HCT116 (cell line): ENCODE measurements around the gene EZH2. TPM values are rescaled to one million over a fixed set of nuclear protein-coding genes. Genes with fewer than 3 reads are reported as not detected.

ENCODE experiments used
- ATAC-seq: fragments of 200-7000 bp; cut with Tn5 transposase; 2 replicates; pipeline ENCODE4 v1.9.1; 2020; ENCODE audit warnings: mild to moderate bottlenecking, moderate library complexity
- BruUV-seq: library from RNA; stranded (reverse); fragments of 400-500 nt; replicated peaks from 2 replicates; lab custom pipeline; 2021; lab: Mats Ljungman, UMichigan
- CTCF ChIA-PET: fragments of 300-600 bp; sonication (Branson Sonifier 250); formaldehyde crosslinking; loops from one replicate; lab custom pipeline; 2021; ENCODE audit warnings: antibody characterized with exemption; lab: Charles Lee
- POLR2A ChIA-PET: fragments of 300-600, 350-600 bp; sonication (Branson Sonifier 250); formaldehyde crosslinking; loops from one replicate; lab custom pipeline; 2021; ENCODE audit warnings: antibody characterized with exemption; lab: Charles Lee
- RAD21 ChIA-PET, 2 experiments: fragments of 300-600 bp; sonication (Branson Sonifier 250); formaldehyde crosslinking; loops; one replicate each; lab custom pipeline; 2023; ENCODE audit warnings: low total read pairs in 2 of 2; ENCODE audit not compliant: uncharacterized antibody in 2 of 2, unreplicated experiment in 2 of 2, low non-redundant PET in 1 of 2; lab: Charles Lee
- DNase-seq: peaks from one replicate; pipeline ENCODE4 v3.0.0-alpha.2; 2010; ENCODE audit warnings: low read depth, low spot score
- H2AFZ ChIP-seq: fragments of 200-600 bp; shearing (Covaris generic), sonication (generic); 2 replicates; pipeline ENCODE4 v1.6.1; 2017; ENCODE audit warnings: low read depth, mixed run types, mixed read lengths, antibody characterized with exemption, low read length; ENCODE audit not compliant: poor library complexity, severe bottlenecking
- H3K27ac ChIP-seq: 2 replicates; pipeline ENCODE4 v1.5.1; 2012; ENCODE audit warnings: low read depth, low read length
- H3K27me3 ChIP-seq: fragments of 200-600 bp; sonication (generic); 2 replicates; pipeline ENCODE4 v1.6.1; 2016; ENCODE audit warnings: mixed run types, low read length, mixed read lengths; ENCODE audit not compliant: insufficient read depth
- H3K36me3 ChIP-seq, 2 experiments: fragments of 200-500 bp in 1 of 2; fragments of 200-600 bp in 1 of 2; sonication (Bioruptor generic) in 1 of 2; sonication (generic) in 1 of 2; 2 replicates each; pipeline versions ENCODE4 v1.5.1 to v1.6.1; 2014 to 2016; ENCODE audit warnings: low read length in 2 of 2, inconsistent platforms in 1 of 2, mixed read lengths in 1 of 2, mixed run types in 1 of 2; ENCODE audit not compliant: insufficient read depth in 2 of 2, control insufficient read depth in 1 of 2
- H3K4me1 ChIP-seq, 2 experiments: fragments of 200-600 bp in 1 of 2; sonication (generic) in 1 of 2; 2 replicates each; pipeline versions ENCODE4 v1.5.1 to v1.6.1; 2012 to 2017; ENCODE audit warnings: low read length in 2 of 2, inconsistent platforms in 1 of 2, mild to moderate bottlenecking in 1 of 2, mixed read lengths in 1 of 2, mixed run types in 1 of 2, moderate library complexity in 1 of 2; ENCODE audit not compliant: insufficient read depth in 2 of 2, control insufficient read depth in 1 of 2
- H3K4me2 ChIP-seq: fragments of 200-600 bp; sonication (generic); 2 replicates; pipeline ENCODE4 v1.6.1; 2017; ENCODE audit warnings: mixed run types, low read length, mixed read lengths
- H3K4me3 ChIP-seq, 2 experiments: fragments of 200-600 bp in 1 of 2; sonication (generic) in 1 of 2; replicated peaks in 1 of 2; 2 replicates each; pipeline ENCODE4 v1.5.1; 2011 to 2016; ENCODE audit warnings: low read length in 2 of 2, control low read depth in 1 of 2, low read depth in 1 of 2, mild to moderate bottlenecking in 1 of 2, mixed read lengths in 1 of 2, mixed run types in 1 of 2
- H3K79me2 ChIP-seq: fragments of 200-600 bp; sonication (generic); 2 replicates; pipeline ENCODE4 v1.6.1; 2017; ENCODE audit warnings: mild to moderate bottlenecking, mixed run types, low read length, moderate library complexity, mixed read lengths; ENCODE audit not compliant: insufficient read depth
- H3K9ac ChIP-seq: fragments of 200-600 bp; sonication (generic); 2 replicates; pipeline ENCODE4 v1.6.1; 2016; ENCODE audit warnings: low read length, mixed read lengths
- H3K9me2 ChIP-seq: fragments of 200-600 bp; sonication (generic), shearing (Covaris generic); 2 replicates; pipeline ENCODE4 v1.6.1; 2017; ENCODE audit warnings: mixed run types, mild to moderate bottlenecking, moderate library complexity; ENCODE audit not compliant: insufficient read depth
- H3K9me3 ChIP-seq, 2 experiments: fragments of 200-500 bp in 1 of 2; fragments of 200-600 bp in 1 of 2; sonication (Bioruptor generic) in 1 of 2; sonication (generic) in 1 of 2; 2 replicates each; pipeline ENCODE4 v1.6.1; 2014 to 2017; ENCODE audit warnings: low read length in 2 of 2, mixed read lengths in 2 of 2, inconsistent platforms in 1 of 2, low read depth in 1 of 2, mild to moderate bottlenecking in 1 of 2, mixed run types in 1 of 2, moderate library complexity in 1 of 2; ENCODE audit not compliant: control insufficient read depth in 1 of 2, insufficient read depth in 1 of 2
- H4K20me1 ChIP-seq: fragments of 200-600 bp; sonication (generic), shearing (Covaris generic); 2 replicates; pipeline ENCODE4 v1.6.1; 2017; ENCODE audit warnings: mixed run types, mild to moderate bottlenecking, moderate library complexity; ENCODE audit not compliant: insufficient read depth
- CBX3 ChIP-seq: IDR thresholded peaks from 2 replicates; pipeline ENCODE4 v1.6.1; 2012; ENCODE audit warnings: low read depth
- CEBPB ChIP-seq: IDR thresholded peaks from 2 replicates; pipeline ENCODE4 v1.6.1; 2012; ENCODE audit warnings: low read depth
- EGR1 ChIP-seq: IDR thresholded peaks from 2 replicates; pipeline ENCODE4 v1.6.1; 2012; ENCODE audit warnings: low read depth
- ELF1 ChIP-seq: IDR thresholded peaks from 2 replicates; pipeline ENCODE4 v1.6.1; 2012; ENCODE audit warnings: low read depth, borderline replicate concordance
- FOSL1 ChIP-seq: IDR thresholded peaks from 2 replicates; pipeline ENCODE4 v1.6.1; 2012; ENCODE audit warnings: low read depth
- JUND ChIP-seq: IDR thresholded peaks from 2 replicates; pipeline ENCODE4 v1.6.1; 2012
- POLR2AphosphoS5 ChIP-seq: IDR thresholded peaks from 2 replicates; pipeline ENCODE4 v1.6.1; 2011; ENCODE audit warnings: mild to moderate bottlenecking, low read depth, low read length, moderate library complexity
- RAD21 ChIP-seq: IDR thresholded peaks from 2 replicates; pipeline ENCODE4 v1.6.1; 2012; ENCODE audit warnings: low read depth, mild to moderate bottlenecking
- SRF ChIP-seq: IDR thresholded peaks from 2 replicates; pipeline ENCODE4 v1.6.1; 2012; ENCODE audit warnings: low read depth
- ZFX ChIP-seq: fragments of 450-650 bp; IDR thresholded peaks from 2 replicates; pipeline ENCODE4 v1.6.1; 2017
- ZNF274 ChIP-seq: fragments of 200-500 bp; sonication (Bioruptor generic); IDR thresholded peaks from 2 replicates; pipeline ENCODE4 v1.6.1; 2014; ENCODE audit warnings: mild to moderate bottlenecking, low read depth, low read length, inconsistent platforms
- intact Hi-C: fragments of 100-400 bp; cut with micrococcal nuclease; formaldehyde crosslinking; loops from 2 replicates; pipeline ENCODE4 v1.10.0; 2022
- total RNA-seq: library from RNA; stranded (reverse); gene quantifications from one replicate; pipeline ENCODE4 v1.2.1, GENCODE V29; 2021; ENCODE audit not compliant: unreplicated experiment
- TF ChIP-seq, protein P1 (sequence below): IDR thresholded peaks from 2 replicates; pipeline ENCODE4 v1.6.1; 2012

EZH2 gene
- total RNA-seq, 1 experiment from 2014 or later = 55.2 TPM

DNA sequence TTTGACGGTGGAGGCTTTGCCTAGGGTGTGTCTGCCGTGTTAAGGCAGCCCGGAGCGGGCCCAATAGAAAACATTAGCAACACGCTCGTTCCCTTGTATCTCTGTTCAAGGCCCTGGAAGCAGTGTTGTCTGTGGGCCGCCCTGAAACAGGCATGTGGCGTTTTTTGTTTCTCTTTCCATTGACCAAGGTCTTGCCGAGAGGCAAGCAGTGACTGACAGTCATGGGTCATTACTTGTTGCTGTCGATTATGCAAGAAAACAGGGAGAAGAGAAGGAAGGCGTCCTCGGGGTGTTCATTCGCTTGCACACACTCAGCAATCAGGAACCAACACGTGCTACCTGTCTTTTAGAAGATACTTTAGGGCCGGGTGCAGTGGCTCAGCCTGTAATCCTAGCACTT, 92.5 kb downstream of the EZH2 start:
- Histone ChIP-seq H3K4me2 (no peak overlapping the region), H3K9ac (no peak overlapping the region), H3K27ac (no peak overlapping the region), H3K9me3 (no peaks in the 10 kb centered on the region), H3K27me3 (no peaks in the 10 kb centered on the region), H2AFZ (no peak overlapping the region), H3K9me2 (no peaks in the 10 kb centered on the region), H3K4me1 (no peaks in the 10 kb centered on the region), H3K79me2 (no peaks in the 10 kb centered on the region), H3K36me3 (peaks cover 34 to 53% of the 10 kb centered on the region in 2 experiments), H4K20me1 (0 out of 2 replicates have a peak, but pooled peaks cover 6% of the 10 kb centered on the region), H3K4me3 (no peak overlapping the region)
- CTCF ChIA-PET = no interaction called here
- intact Hi-C loops = no loop called here
- POLR2A ChIA-PET = no interaction called here
- DNase-seq (no peak), ATAC-seq (no peak)
- no TSS peak for BruUV-seq
- TF ChIP-seq POLR2AphosphoS5 = no peak
- TF ChIP-seq SRF = no peak
- TF ChIP-seq ZNF274 = no peak
- no peak for TF ChIP-seq EGR1
- no peak for TF ChIP-seq FOSL1
- TF ChIP-seq CBX3 = no peak
- TF ChIP-seq JUND = no peak
- TF ChIP-seq RAD21 = no peak
- TF ChIP-seq ELF1 = no peak
- TF ChIP-seq, protein P1, sequence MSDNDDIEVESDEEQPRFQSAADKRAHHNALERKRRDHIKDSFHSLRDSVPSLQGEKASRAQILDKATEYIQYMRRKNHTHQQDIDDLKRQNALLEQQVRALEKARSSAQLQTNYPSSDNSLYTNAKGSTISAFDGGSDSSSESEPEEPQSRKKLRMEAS = no peak
- RAD21 ChIA-PET = no interaction called here

DNA sequence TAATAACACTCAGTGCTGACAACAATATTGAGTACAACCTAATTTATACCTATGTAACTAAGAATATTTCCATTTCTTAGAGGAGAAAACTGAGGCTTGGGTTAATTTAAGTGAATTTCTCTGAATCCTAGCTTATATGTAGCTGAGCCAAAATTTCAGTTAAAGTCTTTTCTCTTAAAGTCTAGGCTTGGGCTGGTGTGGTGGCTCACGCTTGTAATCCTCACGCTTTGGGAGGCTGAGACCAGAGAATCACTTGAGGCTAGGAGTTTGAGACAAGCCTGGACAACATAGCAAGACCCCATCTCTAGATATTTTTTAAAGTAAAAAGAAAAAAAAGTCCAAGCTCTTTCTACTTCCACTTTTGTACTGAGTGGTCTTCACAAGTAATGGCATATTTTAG, 93.2 kb downstream of the EZH2 start:
- ChIA-PET CTCF (no interaction called here), POLR2A (no interaction called here), RAD21 (no interaction called here)
- Histone ChIP-seq H3K27ac (no peak overlapping the region), H3K9me3 (no peaks in the 10 kb centered on the region), H3K4me3 (no peak overlapping the region), H3K4me2 (no peak overlapping the region), H3K36me3 (peaks cover 38 to 50% of the 10 kb centered on the region in 2 experiments), H3K4me1 (no peaks in the 10 kb centered on the region), H3K79me2 (no peaks in the 10 kb centered on the region), H3K27me3 (no peaks in the 10 kb centered on the region), H3K9me2 (no peaks in the 10 kb centered on the region), H2AFZ (no peak overlapping the region), H3K9ac (no peak overlapping the region), H4K20me1 (0 out of 2 replicates have a peak, but pooled peaks cover 6% of the 10 kb centered on the region)
- ATAC-seq = no peak
- TF ChIP-seq ZFX (no peak), EGR1 (no peak), CEBPB (no peak)
- TF ChIP-seq, protein P1 = no peak
- no TSS peak for BruUV-seq
- intact Hi-C loops = no loop called here
- DNase-seq = no peak
